Muscle of arm (tissue), 12 donors: ENCODE data around the gene C3orf20. TPM values are rescaled to one million over a fixed set of nuclear protein-coding genes. Genes with fewer than 3 reads are reported as not detected.
"Not testable (repeated sequence)": the region's sequence is repeated elsewhere in the genome, so short reads cannot be mapped to it uniquely, and the experiment has no call there.

Experiments
- DNase-seq: peaks from one replicate; pipeline ENCODE4 v3.0.0-alpha.2; 2013
- polyA plus RNA-seq, 12 donors: library from polyadenylated mRNA; unstranded; fragments of 120-200 nt; gene quantifications; one replicate each; pipeline ENCODE4 v1.2.1, GENCODE V29; 2013; ENCODE audit not compliant: insufficient read length in 12 of 12

Gene C3orf20
- polyA plus RNA-seq, 12 donors = 0.05 to 0.38 (median 0.19) TPM; not detected in 3

GRCh38 chr3:14699643-14700042, 24.7 kb downstream of the C3orf20 start:
- no peak for DNase-seq

GRCh38 chr3:14700891-14701290, 25.9 kb downstream of the C3orf20 start:
- DNase-seq = no peak

GRCh38 chr3:14701676-14702075, 26.7 kb downstream of the C3orf20 start:
- DNase-seq = no peak

- DNase-seq = no peak
These were observed 28.3 kb downstream of the C3orf20 start for GRCh38 chr3:14703128-14703750.

GRCh38 chr3:14703791-14704190, 28.9 kb downstream of the C3orf20 start:
- DNase-seq = no peak

- DNase-seq = no peak
These were observed 31.2 kb downstream of the C3orf20 start for GRCh38 chr3:14706096-14706495.

GRCh38 chr3:14716591-14716990, 41.6 kb downstream of the C3orf20 start:
- no peak for DNase-seq

- no peak for DNase-seq
These were observed 42.4 kb downstream of the C3orf20 start for GRCh38 chr3:14717307-14717706.

GRCh38 chr3:14718539-14718938, 43.6 kb downstream of the C3orf20 start:
- DNase-seq = no peak

GRCh38 chr3:14719006-14719405, 44.1 kb downstream of the C3orf20 start:
- DNase-seq = no peak

- DNase-seq = no peak
These were observed 46.4 kb downstream of the C3orf20 start for GRCh38 chr3:14721126-14721864.

- peak; percentile 49 for DNase-seq
These were observed 50.1 kb downstream of the C3orf20 start for GRCh38 chr3:14725013-14725412.

GRCh38 chr3:14725564-14726440, 50.9 kb downstream of the C3orf20 start:
- peak; percentile 11 for DNase-seq

GRCh38 chr3:14726441-14726780, 51.5 kb downstream of the C3orf20 start:
- peak; percentile 15 for DNase-seq

GRCh38 chr3:14728113-14728512, 53.2 kb downstream of the C3orf20 start:
- no peak for DNase-seq

- DNase-seq = no peak
These were observed 55.9 kb downstream of the C3orf20 start for GRCh38 chr3:14730703-14731382.

- DNase-seq = no peak
These were observed 66.0 kb downstream of the C3orf20 start for GRCh38 chr3:14740983-14741382.

GRCh38 chr3:14741510-14741909, 66.6 kb downstream of the C3orf20 start:
- DNase-seq = no peak

- no peak for DNase-seq
These were observed 69.6 kb downstream of the C3orf20 start for GRCh38 chr3:14744556-14744955.

- no peak for DNase-seq
These were observed 75.7 kb downstream of the C3orf20 start for GRCh38 chr3:14750650-14751049.

- not testable (repeated sequence) for DNase-seq
These were observed 78.0 kb downstream of the C3orf20 start for GRCh38 chr3:14752979-14753378.

- no peak for DNase-seq
These were observed 82.3 kb downstream of the C3orf20 start for GRCh38 chr3:14757153-14757700.
